ENCODE results near the gene CERS1. TPM values are rescaled to one million over a fixed set of nuclear protein-coding genes. Genes with fewer than 3 reads are reported as not detected.

CERS1 gene
- total and polyA plus RNA-seq, 2 experiments from 2014 or later = 0.38 to 0.54 TPM

DNA sequence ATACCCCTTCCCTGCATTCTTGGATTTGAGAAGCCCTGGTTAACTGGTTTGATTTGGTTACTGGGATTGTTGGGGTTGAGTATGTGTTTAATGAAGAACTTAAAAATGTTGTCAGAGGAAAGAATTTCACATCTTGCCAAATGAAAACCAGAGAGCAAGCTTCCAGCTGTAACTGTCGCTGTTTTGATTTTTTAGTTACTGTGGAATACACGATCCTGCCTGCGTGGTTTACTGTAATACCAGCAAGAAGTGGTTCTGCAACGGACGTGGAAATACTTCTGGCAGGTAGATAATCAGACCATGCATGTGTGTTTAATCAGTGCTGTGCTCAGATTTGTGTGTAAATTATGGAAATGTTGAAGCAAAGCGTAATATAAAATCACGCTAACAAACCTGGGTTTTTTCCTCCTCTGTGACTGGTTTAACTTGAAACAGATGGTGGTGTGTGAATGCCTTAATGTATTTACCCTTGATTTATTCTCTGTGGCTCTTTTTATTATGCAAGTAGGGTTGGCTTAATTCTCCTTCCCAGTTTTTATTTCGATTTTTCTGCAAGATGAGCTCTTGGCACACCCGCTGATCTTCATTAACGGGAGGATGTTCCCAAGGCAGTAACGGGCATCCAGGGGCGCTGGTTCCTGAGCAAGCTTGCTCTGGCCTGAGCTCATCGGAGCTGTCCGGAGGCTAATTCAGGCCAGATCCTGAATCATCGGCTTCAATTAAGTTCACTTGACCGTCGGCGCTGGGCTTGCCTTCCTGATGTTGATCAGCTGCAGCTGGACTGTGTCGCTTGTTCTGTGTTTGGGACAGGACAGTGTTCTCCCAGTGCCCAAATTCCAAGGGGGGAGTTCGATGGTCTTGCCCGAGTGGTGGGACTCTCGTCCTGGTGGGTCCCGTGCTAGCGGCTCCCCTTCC lies 48.2 kb downstream of the CERS1 start:
- peaks cover 84% of the 10 kb centered on the region for H3K79me2 ChIP-seq (ENCODE audit: insufficient read depth)
- in situ Hi-C loops (cut with MboI) = loop anchor here (10.0 to 25.0 kb wide), 2 partner anchors 243 to 386 kb away; partner anchors contain the start of gene CRLF1
- 7 to 10% methylated on average over 24 of the region's 24 CpGs for WGBS, 2 experiments (ENCODE audit: low coverage in 1 of 2, low lambda C conversion rate in 2 of 2, missing lambda C conversion rate in 2 of 2)
- H3K4me1 ChIP-seq (ENCODE audit: insufficient read depth) = peaks cover 43% of the 10 kb centered on the region
- peaks cover 15% of the 10 kb centered on the region; the same call in 1 of the 2 replicates for H3K36me3 ChIP-seq (ENCODE audit: low read depth)
- no peak overlapping the region for H2AFZ ChIP-seq
- no peaks in the 10 kb centered on the region for H3K27me3 ChIP-seq (replicated peaks; ENCODE audit: insufficient read depth)
- H3K9me3 ChIP-seq (ENCODE audit: low read depth) = no peaks in the 10 kb centered on the region
- H3K4me2 ChIP-seq (ENCODE audit: unreplicated experiment) = peak overlapping the region; percentile 73
- H3K27ac ChIP-seq = peak overlapping the region; percentile 90
- peak overlapping the region; percentile 23 for H3K4me3 ChIP-seq
- peak overlapping the region; percentile 75 for H3K9ac ChIP-seq
- H3F3A ChIP-seq (ENCODE audit: insufficient read depth) = peaks cover 43% of the 10 kb centered on the region
- H4K20me1 ChIP-seq (ENCODE audit: insufficient read depth) = peaks cover 21% of the 10 kb centered on the region; the same call in 1 of the 2 replicates
- H3K9me2 ChIP-seq (ENCODE audit: insufficient read depth) = no peaks in the 10 kb centered on the region
- DNase-seq = peak; percentile 94
- TF ChIP-seq EZH2phosphoT487 (IDR thresholded peaks at IDR 0.05; ENCODE audit: insufficient read depth, low read depth) = no peak
- no peak for TF ChIP-seq EZH2 (IDR thresholded peaks at IDR 0.05; ENCODE audit: insufficient read depth, poor library complexity, severe bottlenecking)

GRCh38 chr19:18846862-18847548 lies 49.0 kb downstream of the CERS1 start:
- H2AFZ ChIP-seq = no peak overlapping the region
- peaks cover 43% of the 10 kb centered on the region for H3F3A ChIP-seq (ENCODE audit: insufficient read depth)
- 24 to 26% methylated on average over 19 of the region's 19 CpGs for WGBS, 2 experiments (ENCODE audit: low coverage in 1 of 2, low lambda C conversion rate in 2 of 2, missing lambda C conversion rate in 2 of 2)
- H4K20me1 ChIP-seq (ENCODE audit: insufficient read depth) = peaks cover 21% of the 10 kb centered on the region; the same call in 1 of the 2 replicates
- in situ Hi-C loops (cut with MboI) = loop anchor here (10.0 to 25.0 kb wide), 2 partner anchors 242 to 385 kb away; partner anchors contain the start of gene CRLF1
- H3K4me2 ChIP-seq (ENCODE audit: unreplicated experiment) = peak overlapping the region; percentile 73
- peak overlapping the region; percentile 90 for H3K27ac ChIP-seq
- no peaks in the 10 kb centered on the region for H3K9me3 ChIP-seq (ENCODE audit: low read depth)
- H3K4me3 ChIP-seq = 0 out of 2 replicates have a peak overlapping the region, but pooled peaks have one; percentile 13
- peaks cover 44% of the 10 kb centered on the region for H3K4me1 ChIP-seq (ENCODE audit: insufficient read depth)
- DNase-seq = peak; percentile 92
- peak overlapping the region; percentile 75 for H3K9ac ChIP-seq
- TF ChIP-seq EZH2phosphoT487 (IDR thresholded peaks at IDR 0.05; ENCODE audit: insufficient read depth, low read depth) (no peak), EZH2 (IDR thresholded peaks at IDR 0.05; ENCODE audit: insufficient read depth, poor library complexity, severe bottlenecking) (no peak)
- no peaks in the 10 kb centered on the region for H3K27me3 ChIP-seq (replicated peaks; ENCODE audit: insufficient read depth)
- H3K9me2 ChIP-seq (ENCODE audit: insufficient read depth) = no peaks in the 10 kb centered on the region
- peaks cover 84% of the 10 kb centered on the region for H3K79me2 ChIP-seq (ENCODE audit: insufficient read depth)
- peaks cover 15% of the 10 kb centered on the region; the same call in 1 of the 2 replicates for H3K36me3 ChIP-seq (ENCODE audit: low read depth)

- no peak for DNase-seq
- no peak overlapping the region for H3K9ac ChIP-seq
- no peak overlapping the region for H3K4me2 ChIP-seq (ENCODE audit: unreplicated experiment)
- H2AFZ ChIP-seq = no peak overlapping the region
- in situ Hi-C loops (cut with MboI) = loop anchor here (10.0 to 25.0 kb wide), 2 partner anchors 241 to 384 kb away; partner anchors contain the start of gene CRLF1
- no peak for TF ChIP-seq EZH2 (IDR thresholded peaks at IDR 0.05; ENCODE audit: insufficient read depth, poor library complexity, severe bottlenecking)
- TF ChIP-seq EZH2phosphoT487 (IDR thresholded peaks at IDR 0.05; ENCODE audit: insufficient read depth, low read depth) = no peak
- peaks cover 37% of the 10 kb centered on the region for H3F3A ChIP-seq (ENCODE audit: insufficient read depth)
- peaks cover 10% of the 10 kb centered on the region; the same call in 1 of the 2 replicates for H3K36me3 ChIP-seq (ENCODE audit: low read depth)
- peaks cover 29% of the 10 kb centered on the region; the same call in 1 of the 2 replicates for H4K20me1 ChIP-seq (ENCODE audit: insufficient read depth)
- H3K27me3 ChIP-seq (replicated peaks; ENCODE audit: insufficient read depth) = no peaks in the 10 kb centered on the region
- peaks cover 84% of the 10 kb centered on the region for H3K79me2 ChIP-seq (ENCODE audit: insufficient read depth)
- 85 to 91% methylated on average over 12 of the region's 12 CpGs for WGBS, 2 experiments (ENCODE audit: low coverage in 1 of 2, low lambda C conversion rate in 2 of 2, missing lambda C conversion rate in 2 of 2)
- peaks cover 44% of the 10 kb centered on the region for H3K4me1 ChIP-seq (ENCODE audit: insufficient read depth)
- no peak overlapping the region for H3K4me3 ChIP-seq
- no peaks in the 10 kb centered on the region for H3K9me2 ChIP-seq (ENCODE audit: insufficient read depth)
- H3K9me3 ChIP-seq (ENCODE audit: low read depth) = no peaks in the 10 kb centered on the region
- no peak overlapping the region for H3K27ac ChIP-seq
Measured at GRCh38 chr19:18845961-18846360, 50.0 kb downstream of the CERS1 start.

DNA sequence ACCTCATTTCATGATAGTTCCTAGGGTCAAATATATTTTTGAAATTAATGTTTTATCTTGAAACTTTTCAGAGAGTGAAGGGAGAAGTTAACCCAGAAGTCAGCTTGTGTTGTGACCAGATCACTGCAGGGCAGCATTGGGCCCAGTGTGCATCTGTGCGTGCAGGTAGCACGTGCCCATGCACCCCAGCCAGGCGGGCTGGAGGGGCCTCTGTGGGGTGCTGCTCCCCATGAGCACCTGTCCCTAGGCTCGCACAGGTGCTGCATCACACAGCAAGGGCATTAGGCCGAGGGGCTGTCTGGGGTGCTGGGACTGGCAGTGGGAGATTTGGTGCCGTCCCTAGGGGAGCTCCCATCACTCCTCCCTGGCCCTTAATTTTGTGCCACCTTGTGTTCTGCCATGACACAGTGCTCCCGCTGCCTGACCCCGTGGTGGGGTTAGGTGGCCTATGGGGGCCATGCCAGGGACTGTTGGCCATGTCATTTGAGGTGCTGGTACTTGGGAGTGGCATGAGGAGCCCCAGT lies 51.1 kb downstream of the CERS1 start:
- no peak overlapping the region for H3K27ac ChIP-seq
- DNase-seq = no peak
- peaks cover 84% of the 10 kb centered on the region for H3K79me2 ChIP-seq (ENCODE audit: insufficient read depth)
- H2AFZ ChIP-seq = no peak overlapping the region
- no peaks in the 10 kb centered on the region for H3K9me3 ChIP-seq (ENCODE audit: low read depth)
- H3K9me2 ChIP-seq (ENCODE audit: insufficient read depth) = no peaks in the 10 kb centered on the region
- no peak overlapping the region for H3K4me3 ChIP-seq
- TF ChIP-seq EZH2phosphoT487 (IDR thresholded peaks at IDR 0.05; ENCODE audit: insufficient read depth, low read depth) = no peak
- no peak for TF ChIP-seq EZH2 (IDR thresholded peaks at IDR 0.05; ENCODE audit: insufficient read depth, poor library complexity, severe bottlenecking)
- H3K27me3 ChIP-seq (replicated peaks; ENCODE audit: insufficient read depth) = no peaks in the 10 kb centered on the region
- H3K9ac ChIP-seq = no peak overlapping the region
- in situ Hi-C loops (cut with MboI) = loop anchor here (10.0 to 25.0 kb wide), 2 partner anchors 240 to 383 kb away; partner anchors contain the start of gene CRLF1
- H3F3A ChIP-seq (ENCODE audit: insufficient read depth) = peaks cover 27% of the 10 kb centered on the region
- H3K4me1 ChIP-seq (ENCODE audit: insufficient read depth) = peaks cover 38% of the 10 kb centered on the region
- no peak overlapping the region for H3K4me2 ChIP-seq (ENCODE audit: unreplicated experiment)
- 95% methylated on average over 8 of the region's 8 CpGs for WGBS, 2 experiments (ENCODE audit: low coverage in 1 of 2, low lambda C conversion rate in 2 of 2, missing lambda C conversion rate in 2 of 2)
- H4K20me1 ChIP-seq (ENCODE audit: insufficient read depth) = peaks cover 33% of the 10 kb centered on the region; the same call in 1 of the 2 replicates
- H3K36me3 ChIP-seq (ENCODE audit: low read depth) = no peaks in the 10 kb centered on the region
